Astrocyte (in vitro differentiated cells and primary cell): Measurements from ENCODE around the gene TRUB2. TPM values are rescaled to one million over a fixed set of nuclear protein-coding genes. Genes with fewer than 3 reads are reported as not detected.

Experiments used
- DNase-seq: peaks from one replicate; pipeline ENCODE4 v3.0.0-alpha.2; 2010; ENCODE audit warnings: low read depth
- FAIRE-seq: peaks from 2 replicates; lab custom pipeline; 2011; peaks lifted over from hg19 to GRCh38; lab: Jason Lieb, UNC
- H2AFZ ChIP-seq: 2 replicates; pipeline ENCODE4 v1.6.0; 2012; ENCODE audit warnings: low read depth, low read length, inconsistent platforms
- H3K27ac ChIP-seq: 2 replicates; pipeline ENCODE4 v1.5.1; 2011; ENCODE audit warnings: low read depth, low read length, inconsistent platforms
- H3K27me3 ChIP-seq: 2 replicates; pipeline ENCODE4 v1.6.0; 2011; ENCODE audit warnings: low read length, inconsistent platforms; ENCODE audit not compliant: insufficient read depth
- H3K36me3 ChIP-seq: 2 replicates; pipeline ENCODE4 v1.5.1; 2011; ENCODE audit warnings: low read length, inconsistent platforms; ENCODE audit not compliant: insufficient read depth
- H3K4me1 ChIP-seq: 2 replicates; pipeline ENCODE4 v1.5.1; 2011; ENCODE audit warnings: low read length, inconsistent platforms; ENCODE audit not compliant: insufficient read depth
- H3K4me2 ChIP-seq: 2 replicates; pipeline ENCODE4 v1.6.0; 2012; ENCODE audit warnings: low read length, inconsistent platforms
- H3K4me3 ChIP-seq: 2 replicates; pipeline ENCODE4 v1.5.1; 2011; ENCODE audit warnings: low read depth, mild to moderate bottlenecking, low read length, inconsistent platforms; ENCODE audit not compliant: insufficient read depth
- H3K79me2 ChIP-seq: 2 replicates; pipeline ENCODE4 v1.6.0; 2012; ENCODE audit warnings: mild to moderate bottlenecking, low read length, inconsistent platforms; ENCODE audit not compliant: insufficient read depth
- H3K9ac ChIP-seq: 2 replicates; pipeline ENCODE4 v1.6.0; 2012; ENCODE audit warnings: mild to moderate bottlenecking, low read length, inconsistent platforms
- H3K9me3 ChIP-seq: 2 replicates; pipeline ENCODE4 v1.5.1; 2012; ENCODE audit warnings: low read depth, mild to moderate bottlenecking, low read length, inconsistent platforms; ENCODE audit not compliant: insufficient read depth
- H4K20me1 ChIP-seq: 2 replicates; pipeline ENCODE4 v1.6.0; 2012; ENCODE audit warnings: low read length, inconsistent platforms; ENCODE audit not compliant: insufficient read depth
- H3K27ac Mint-ChIP-seq: one replicate; pipeline ENCODE4 v1.8.0; 2021; ENCODE audit warnings: mild to moderate bottlenecking, mixed read lengths; ENCODE audit not compliant: unreplicated experiment
- H3K27me3 Mint-ChIP-seq: one replicate; pipeline ENCODE4 v1.8.0; 2021; ENCODE audit warnings: low read depth, mixed read lengths; ENCODE audit not compliant: unreplicated experiment
- H3K36me3 Mint-ChIP-seq: one replicate; pipeline ENCODE4 v1.8.0; 2021; ENCODE audit warnings: low read depth, mixed read lengths; ENCODE audit not compliant: unreplicated experiment
- H3K4me1 Mint-ChIP-seq: one replicate; pipeline ENCODE4 v1.8.0; 2021; ENCODE audit warnings: low read depth, mixed read lengths; ENCODE audit not compliant: unreplicated experiment
- H3K4me3 Mint-ChIP-seq: one replicate; pipeline ENCODE4 v1.8.0; 2021; ENCODE audit warnings: mild to moderate bottlenecking, moderate library complexity, mixed read lengths; ENCODE audit not compliant: unreplicated experiment
- H3K9me3 Mint-ChIP-seq: one replicate; pipeline ENCODE4 v1.8.0; 2021; ENCODE audit warnings: mild to moderate bottlenecking, mixed read lengths; ENCODE audit not compliant: unreplicated experiment
- CTCF ChIP-seq: IDR thresholded peaks from 2 replicates; pipeline ENCODE4 v1.5.1; 2011; ENCODE audit warnings: low read depth, mild to moderate bottlenecking, inconsistent platforms, low read length, moderate library complexity; ENCODE audit not compliant: insufficient read depth
- EZH2 ChIP-seq: IDR thresholded peaks from 2 replicates; pipeline ENCODE4 v1.6.1; 2012; ENCODE audit warnings: mild to moderate bottlenecking, low read length, inconsistent platforms; ENCODE audit not compliant: insufficient read depth
- total RNA-seq: library from RNA; stranded (reverse); gene quantifications from 2 replicates; pipeline ENCODE4 v1.2.1, GENCODE V29; 2021

TRUB2 gene
- total RNA-seq, 1 donor from 2014 or later, result 26.6 TPM

GRCh38 chr9:128293091-128293490, 29.2 kb downstream of the TRUB2 start:
- H3K4me3 Mint-ChIP-seq, result no peak overlapping the region
- no peak for DNase-seq
- no peak overlapping the region for H3K4me2 ChIP-seq
- no peaks in the 10 kb centered on the region for H3K27me3 ChIP-seq
- H3K27me3 Mint-ChIP-seq, result no peaks in the 10 kb centered on the region
- peaks cover 3% of the 10 kb centered on the region for H3K4me1 Mint-ChIP-seq
- H3K9me3 ChIP-seq, result no peaks in the 10 kb centered on the region
- no peak overlapping the region for H3K9ac ChIP-seq
- FAIRE-seq, result no peak
- H3K36me3 Mint-ChIP-seq, result peaks cover 8% of the 10 kb centered on the region
- H4K20me1 ChIP-seq, result no peaks in the 10 kb centered on the region
- H2AFZ ChIP-seq, result no peak overlapping the region
- H3K4me3 ChIP-seq, result no peak overlapping the region
- H3K36me3 ChIP-seq, result no peaks in the 10 kb centered on the region
- peaks cover 8% of the 10 kb centered on the region for H3K4me1 ChIP-seq
- no peak for TF ChIP-seq EZH2
- no peak for TF ChIP-seq CTCF
- no peaks in the 10 kb centered on the region for H3K9me3 Mint-ChIP-seq
- no peak overlapping the region for H3K27ac ChIP-seq
- peak overlapping the region; percentile 44 for H3K27ac Mint-ChIP-seq
- H3K79me2 ChIP-seq, result no peaks in the 10 kb centered on the region

GRCh38 chr9:128292009-128292408, 30.2 kb downstream of the TRUB2 start:
- no peaks in the 10 kb centered on the region for H3K9me3 ChIP-seq
- no peak for DNase-seq
- TF ChIP-seq EZH2 (no peak), CTCF (no peak)
- no peak overlapping the region for H3K9ac ChIP-seq
- no peaks in the 10 kb centered on the region for H3K27me3 Mint-ChIP-seq
- no peaks in the 10 kb centered on the region for H3K36me3 ChIP-seq
- no peak overlapping the region for H3K4me3 ChIP-seq
- peaks cover 3% of the 10 kb centered on the region for H3K4me1 Mint-ChIP-seq
- H3K27ac Mint-ChIP-seq, result no peak overlapping the region
- no peaks in the 10 kb centered on the region for H3K9me3 Mint-ChIP-seq
- no peak for FAIRE-seq
- H3K36me3 Mint-ChIP-seq, result peaks cover 11% of the 10 kb centered on the region
- no peaks in the 10 kb centered on the region for H3K79me2 ChIP-seq
- no peaks in the 10 kb centered on the region for H4K20me1 ChIP-seq
- no peak overlapping the region for H3K4me2 ChIP-seq
- H3K4me3 Mint-ChIP-seq, result no peak overlapping the region
- no peak overlapping the region for H3K27ac ChIP-seq
- H3K27me3 ChIP-seq, result no peaks in the 10 kb centered on the region
- no peak overlapping the region for H2AFZ ChIP-seq
- H3K4me1 ChIP-seq, result peaks cover 8% of the 10 kb centered on the region

GRCh38 chr9:128288273-128289004, 33.8 kb downstream of the TRUB2 start:
- Mint-ChIP-seq H3K27ac (no peak overlapping the region), H3K27me3 (no peaks in the 10 kb centered on the region), H3K36me3 (peaks cover 13% of the 10 kb centered on the region), H3K4me1 (no peaks in the 10 kb centered on the region), H3K4me3 (no peak overlapping the region), H3K9me3 (no peaks in the 10 kb centered on the region)
- no peak overlapping the region for H2AFZ ChIP-seq
- no peak overlapping the region for H3K9ac ChIP-seq
- H3K79me2 ChIP-seq, result no peaks in the 10 kb centered on the region
- no peak for FAIRE-seq
- H3K4me1 ChIP-seq, result peaks cover under 1% of the 10 kb centered on the region
- no peak overlapping the region for H3K27ac ChIP-seq
- TF ChIP-seq CTCF (no peak), EZH2 (no peak)
- H3K4me2 ChIP-seq, result no peak overlapping the region
- H3K4me3 ChIP-seq, result no peak overlapping the region
- H3K27me3 ChIP-seq, result no peaks in the 10 kb centered on the region
- H3K36me3 ChIP-seq, result peaks cover 3% of the 10 kb centered on the region
- H3K9me3 ChIP-seq, result no peaks in the 10 kb centered on the region
- DNase-seq, result no peak
- H4K20me1 ChIP-seq, result no peaks in the 10 kb centered on the region
